GM12891 (cell line): ENCODE results near the gene ACP1.

Experiments
- POLR2A ChIP-seq: IDR thresholded peaks from 2 replicates; pipeline ENCODE4 v1.6.1; 2011; ENCODE audit warnings: low read depth, low read length, control low read depth
- POLR2AphosphoS5 ChIP-seq: IDR thresholded peaks from 2 replicates; pipeline ENCODE4 v1.6.1; 2011; ENCODE audit warnings: low read depth, low read length, control low read depth
- TAF1 ChIP-seq: IDR thresholded peaks from 2 replicates; pipeline ENCODE4 v1.6.1; 2011; ENCODE audit warnings: low read depth, low read length, control low read depth

DNA sequence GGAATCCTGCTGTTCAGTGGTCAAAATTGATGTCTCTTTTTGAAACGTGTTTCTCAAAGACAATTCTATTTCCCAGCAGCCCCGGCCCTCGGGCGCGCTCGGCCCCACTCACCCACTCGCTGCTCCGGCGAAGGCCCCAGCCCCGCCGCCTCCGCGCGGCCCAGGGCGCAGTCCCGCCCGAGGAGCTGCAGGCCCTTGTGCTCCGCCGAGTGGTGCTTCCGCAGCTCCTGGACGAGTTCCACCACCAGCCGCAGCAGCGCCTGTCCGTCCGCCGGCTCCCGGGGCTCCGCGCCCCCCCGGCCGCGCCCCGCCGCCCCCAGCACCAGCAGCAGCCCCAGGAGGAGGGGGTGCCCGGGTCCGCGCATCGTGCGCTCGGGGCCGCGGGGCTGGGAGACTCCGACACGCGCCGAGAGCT, 22.7 kb downstream of the ACP1 start:
- TF ChIP-seq POLR2A = no peak
- no peak for TF ChIP-seq TAF1
- no peak for TF ChIP-seq POLR2AphosphoS5
